Esophagus squamous epithelium (tissue), 5 donors: Measurements from ENCODE around the gene TTC28. TPM values are rescaled to one million over a fixed set of nuclear protein-coding genes. Genes with fewer than 3 reads are reported as not detected.

Experiments
- DNase-seq: peaks from one replicate; lab custom pipeline; 2025; lab: John Stamatoyannopoulos, UW
- H3K27ac ChIP-seq, 4 donors: fragments of 200-600 bp; sonication (generic); one replicate each; pipeline ENCODE4 v1.5.1; 2016 to 2019; ENCODE audit warnings: mild to moderate bottlenecking in 1 of 4
- H3K27me3 ChIP-seq, 4 donors: fragments of 200-600 bp; sonication (generic); 1 replicate in 3 of 4; 2 replicates in 1 of 4; pipeline versions ENCODE4 v1.5.1 to v1.6.0; 2017 to 2021; ENCODE audit warnings: antibody characterized with exemption in 1 of 4
- H3K36me3 ChIP-seq, 3 donors: fragments of 200-600 bp; sonication (generic); one replicate each; pipeline ENCODE4 v1.5.1; 2016 to 2019
- H3K4me1 ChIP-seq, 3 donors: fragments of 200-600 bp; sonication (generic); one replicate each; pipeline ENCODE4 v1.5.1; 2017 to 2019
- H3K4me3 ChIP-seq, 4 donors: fragments of 200-600 bp; sonication (generic); 1 replicate in 3 of 4; 2 replicates in 1 of 4; pipeline ENCODE4 v1.5.1; 2016 to 2019; ENCODE audit warnings: mild to moderate bottlenecking in 2 of 4, moderate library complexity in 1 of 4
- H3K9me3 ChIP-seq, 3 donors: fragments of 200-600 bp; sonication (generic); one replicate each; pipeline ENCODE4 v1.5.1; 2016 to 2019
- CTCF ChIP-seq, 6 experiments: fragments of 450-650 bp in 4 of 6; fragments of 200-600 bp in 2 of 6; sonication (generic) in 2 of 6; IDR thresholded peaks; one replicate each; pipeline ENCODE4 v1.5.1; 2016 to 2019; ENCODE audit warnings: antibody characterized with exemption in 6 of 6, mild to moderate bottlenecking in 4 of 6, moderate library complexity in 4 of 6
- POLR2A ChIP-seq, 4 donors: fragments of 450-650 bp; IDR thresholded peaks; one replicate each; pipeline ENCODE4 v1.6.1; 2017; ENCODE audit warnings: antibody characterized with exemption in 4 of 4, mild to moderate bottlenecking in 4 of 4, moderate library complexity in 3 of 4
- WGBS, 2 donors: methylation state at CpG; one replicate each; pipeline ENCODE4 v1.1.5; 2018; 5-methylcytosine and 5-hydroxymethylcytosine counted together
- intact Hi-C: fragments of 100-400 bp; cut with DNase I; formaldehyde crosslinking; loops from one replicate; pipeline ENCODE4 v1.15.0; 2022
- total RNA-seq, 4 donors: library from RNA; depleted of rRNA; stranded (reverse); fragments of >200 nt; gene quantifications; one replicate each; pipeline ENCODE4 v1.1.0, GENCODE V29; 2016
- donor health status: DM: yes; HTN: yes; CAD: no.

TTC28 gene
- total RNA-seq, 4 donors from 2014 or later: 6.0 to 21.4 (median 7.7) TPM

GRCh38 chr22:28001171-28001835 is 678.3 kb downstream of the TTC28 start:
- Histone ChIP-seq H3K4me3 (no peak overlapping the region), H3K4me1 (peaks cover 0 to 29% (median 10%) of the 10 kb centered on the region in 3 donors), H3K9me3 (no peaks in the 10 kb centered on the region), H3K36me3 (peaks cover 0 to 40% (median 0%) of the 10 kb centered on the region in 3 donors), H3K27ac (no peak overlapping the region), H3K27me3 (no peaks in the 10 kb centered on the region)
- no peak for TF ChIP-seq CTCF (IDR thresholded peaks at IDR 0.05)
- no peak for TF ChIP-seq POLR2A (IDR thresholded peaks at IDR 0.05)
- DNase-seq: no peak
- intact Hi-C loops: no loop called here
- 92 to 100% methylated on average over 5 to 18 of the region's 25 CpGs for WGBS, 2 donors

GRCh38 chr22:28000361-28000760 is 679.3 kb downstream of the TTC28 start:
- peaks cover 0 to 50% (median 0%) of the 10 kb centered on the region in 3 donors for H3K36me3 ChIP-seq
- H3K27ac ChIP-seq: no peak overlapping the region
- 91 to 98% methylated on average over 5 to 7 of the region's 9 CpGs for WGBS, 2 donors
- no peaks in the 10 kb centered on the region for H3K27me3 ChIP-seq
- no peak for DNase-seq
- no peak overlapping the region for H3K4me3 ChIP-seq
- H3K9me3 ChIP-seq: no peaks in the 10 kb centered on the region
- intact Hi-C loops: no loop called here
- no peak for TF ChIP-seq CTCF (IDR thresholded peaks at IDR 0.05)
- no peak for TF ChIP-seq POLR2A (IDR thresholded peaks at IDR 0.05)
- H3K4me1 ChIP-seq: peaks cover 0 to 31% (median 10%) of the 10 kb centered on the region in 3 donors

- DNase-seq: no peak
- Histone ChIP-seq H3K36me3 (peaks cover 0 to 54% (median 0%) of the 10 kb centered on the region in 3 donors), H3K4me1 (peaks cover 0 to 31% (median 10%) of the 10 kb centered on the region in 3 donors), H3K27ac (no peak overlapping the region), H3K9me3 (no peaks in the 10 kb centered on the region), H3K4me3 (no peak overlapping the region), H3K27me3 (no peaks in the 10 kb centered on the region)
- TF ChIP-seq POLR2A (IDR thresholded peaks at IDR 0.05): no peak
- no peak for TF ChIP-seq CTCF (IDR thresholded peaks at IDR 0.05)
- WGBS, 2 donors: 97% methylated on average over 6 of the region's 6 CpGs; no CpG with 5 or more reads in 1 of the 2 donors
- intact Hi-C loops: loop anchor here (10.0 kb wide), 1 partner anchor 595 kb away; no protein-coding TSS in a partner anchor
These were observed 679.8 kb downstream of the TTC28 start for GRCh38 chr22:27999876-28000275.

- Histone ChIP-seq H3K4me1 (peaks cover 0 to 31% (median 10%) of the 10 kb centered on the region in 3 donors), H3K27me3 (no peaks in the 10 kb centered on the region), H3K36me3 (peaks cover 0 to 63% (median 0%) of the 10 kb centered on the region in 3 donors), H3K9me3 (no peaks in the 10 kb centered on the region), H3K4me3 (no peak overlapping the region), H3K27ac (no peak overlapping the region)
- DNase-seq: no peak
- intact Hi-C loops: loop anchor here (10.0 kb wide), 1 partner anchor 594 kb away; no protein-coding TSS in a partner anchor
- 90 to 97% methylated on average over 2 to 6 of the region's 40 CpGs for WGBS, 2 donors
- no peak for TF ChIP-seq POLR2A (IDR thresholded peaks at IDR 0.05)
- TF ChIP-seq CTCF (IDR thresholded peaks at IDR 0.05): no peak
These were observed 680.9 kb downstream of the TTC28 start for GRCh38 chr22:27998511-27999410.
